Measurements from ENCODE around the gene PCDH19. TPM values are rescaled to one million over a fixed set of nuclear protein-coding genes. Genes with fewer than 3 reads are reported as not detected.

Gene PCDH19
- total and polyA plus RNA-seq, 10 of the 15 experiments (the other 5 are each of a cell fraction or from before 2014, with no cell fraction given): 0.01 TPM; not detected in 9

DNA sequence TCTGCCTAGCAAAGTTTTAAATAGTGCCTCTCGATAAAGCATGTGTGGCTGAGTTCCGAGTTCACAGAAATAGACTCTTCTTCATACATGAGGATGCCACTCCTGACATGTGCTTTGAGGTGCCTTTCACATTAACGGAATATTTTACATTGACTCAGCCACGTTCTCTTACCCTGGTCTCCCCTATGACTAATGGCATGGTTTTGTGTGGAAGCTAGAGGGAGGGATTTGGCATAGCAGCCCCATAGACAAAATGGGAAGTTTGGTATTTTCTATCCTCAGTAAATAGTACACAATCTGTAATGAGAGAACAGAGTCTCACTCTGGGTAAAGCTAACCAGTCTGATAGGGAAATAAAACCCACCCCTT is 68.9 kb downstream of the PCDH19 start (continued):
- TF ChIP-seq CUX1 (IDR thresholded peaks at IDR 0.05; ENCODE audit: insufficient replicate concordance, low read depth, low read length) (no peak), NFYA (IDR thresholded peaks at IDR 0.05; ENCODE audit: borderline replicate concordance, low read depth, low read length) (no peak), EED (IDR thresholded peaks at IDR 0.05; ENCODE audit: low read depth) (no peak), SRF (IDR thresholded peaks at IDR 0.05; ENCODE audit: low read depth in 2 of 2, low read length in 2 of 2) (no peak), RB1 (IDR thresholded peaks at IDR 0.05; ENCODE audit: borderline replicate concordance) (no peak), ZBED1 (IDR thresholded peaks at IDR 0.05; ENCODE audit: borderline replicate concordance) (no peak), MEF2A (IDR thresholded peaks at IDR 0.05; ENCODE audit: insufficient read depth, low read depth, low read length) (no peak)
- TF ChIP-seq, protein P1, sequence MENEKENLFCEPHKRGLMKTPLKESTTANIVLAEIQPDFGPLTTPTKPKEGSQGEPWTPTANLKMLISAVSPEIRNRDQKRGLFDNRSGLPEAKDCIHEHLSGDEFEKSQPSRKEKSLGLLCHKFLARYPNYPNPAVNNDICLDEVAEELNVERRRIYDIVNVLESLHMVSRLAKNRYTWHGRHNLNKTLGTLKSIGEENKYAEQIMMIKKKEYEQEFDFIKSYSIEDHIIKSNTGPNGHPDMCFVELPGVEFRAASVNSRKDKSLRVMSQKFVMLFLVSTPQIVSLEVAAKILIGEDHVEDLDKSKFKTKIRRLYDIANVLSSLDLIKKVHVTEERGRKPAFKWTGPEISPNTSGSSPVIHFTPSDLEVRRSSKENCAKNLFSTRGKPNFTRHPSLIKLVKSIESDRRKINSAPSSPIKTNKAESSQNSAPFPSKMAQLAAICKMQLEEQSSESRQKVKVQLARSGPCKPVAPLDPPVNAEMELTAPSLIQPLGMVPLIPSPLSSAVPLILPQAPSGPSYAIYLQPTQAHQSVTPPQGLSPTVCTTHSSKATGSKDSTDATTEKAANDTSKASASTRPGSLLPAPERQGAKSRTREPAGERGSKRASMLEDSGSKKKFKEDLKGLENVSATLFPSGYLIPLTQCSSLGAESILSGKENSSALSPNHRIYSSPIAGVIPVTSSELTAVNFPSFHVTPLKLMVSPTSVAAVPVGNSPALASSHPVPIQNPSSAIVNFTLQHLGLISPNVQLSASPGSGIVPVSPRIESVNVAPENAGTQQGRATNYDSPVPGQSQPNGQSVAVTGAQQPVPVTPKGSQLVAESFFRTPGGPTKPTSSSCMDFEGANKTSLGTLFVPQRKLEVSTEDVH (IDR thresholded peaks at IDR 0.05; ENCODE audit: low read depth, partially characterized antibody): no peak

Data from GM12878 (cell line).